Activated naive CD4-positive, alpha-beta T cell treated with anti-CD3 and anti-CD28 coated beads, Interleukin-2, amount 50 U/mL, for 24 hours (primary cell): ENCODE results near the gene SRSF7.
"Not testable (repeated sequence)": the region's sequence is repeated elsewhere in the genome, so short reads cannot be mapped to it uniquely, and the experiment has no call there.

Experiments
- H3K27ac Mint-ChIP-seq: one replicate; pipeline ENCODE4 v1.8.0; 2021; ENCODE audit warnings: mild to moderate bottlenecking, mixed read lengths
- H3K27me3 Mint-ChIP-seq: one replicate; pipeline ENCODE4 v1.8.0; 2021; ENCODE audit warnings: mixed read lengths
- H3K36me3 Mint-ChIP-seq: one replicate; pipeline ENCODE4 v1.8.0; 2021; ENCODE audit warnings: mixed read lengths
- H3K4me1 Mint-ChIP-seq: one replicate; pipeline ENCODE4 v1.8.0; 2021; ENCODE audit warnings: mixed read lengths
- H3K4me3 Mint-ChIP-seq: one replicate; pipeline ENCODE4 v1.8.0; 2021; ENCODE audit warnings: mild to moderate bottlenecking, mixed read lengths
- H3K9me3 Mint-ChIP-seq: one replicate; pipeline ENCODE4 v1.8.0; 2021; ENCODE audit warnings: mixed read lengths

Gene SRSF7

DNA sequence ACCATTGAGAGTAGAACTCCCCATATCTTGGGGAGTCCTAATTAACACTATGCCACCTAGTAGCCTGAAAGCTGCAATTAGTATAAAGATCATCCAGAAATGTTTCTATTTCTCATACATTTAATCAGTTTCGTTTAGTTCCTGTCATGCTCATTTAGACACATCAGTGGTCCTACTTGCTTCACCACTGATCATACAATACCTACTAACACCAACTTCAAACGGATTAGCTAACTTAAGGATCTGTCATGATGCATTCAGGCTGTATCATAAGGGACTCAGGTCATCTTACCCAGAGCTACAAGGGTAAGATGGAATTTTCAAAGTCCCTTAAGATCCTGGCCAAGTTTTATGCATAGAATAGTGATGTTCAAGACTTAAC is 6.8 kb downstream of the SRSF7 start:
- Mint-ChIP-seq H3K4me1 (peaks cover 83% of the 10 kb centered on the region), H3K36me3 (peaks cover 44% of the 10 kb centered on the region), H3K27ac (peak overlapping the region; percentile 25), H3K27me3 (no peaks in the 10 kb centered on the region), H3K9me3 (no peaks in the 10 kb centered on the region), H3K4me3 (peak overlapping the region; percentile 97)

DNA sequence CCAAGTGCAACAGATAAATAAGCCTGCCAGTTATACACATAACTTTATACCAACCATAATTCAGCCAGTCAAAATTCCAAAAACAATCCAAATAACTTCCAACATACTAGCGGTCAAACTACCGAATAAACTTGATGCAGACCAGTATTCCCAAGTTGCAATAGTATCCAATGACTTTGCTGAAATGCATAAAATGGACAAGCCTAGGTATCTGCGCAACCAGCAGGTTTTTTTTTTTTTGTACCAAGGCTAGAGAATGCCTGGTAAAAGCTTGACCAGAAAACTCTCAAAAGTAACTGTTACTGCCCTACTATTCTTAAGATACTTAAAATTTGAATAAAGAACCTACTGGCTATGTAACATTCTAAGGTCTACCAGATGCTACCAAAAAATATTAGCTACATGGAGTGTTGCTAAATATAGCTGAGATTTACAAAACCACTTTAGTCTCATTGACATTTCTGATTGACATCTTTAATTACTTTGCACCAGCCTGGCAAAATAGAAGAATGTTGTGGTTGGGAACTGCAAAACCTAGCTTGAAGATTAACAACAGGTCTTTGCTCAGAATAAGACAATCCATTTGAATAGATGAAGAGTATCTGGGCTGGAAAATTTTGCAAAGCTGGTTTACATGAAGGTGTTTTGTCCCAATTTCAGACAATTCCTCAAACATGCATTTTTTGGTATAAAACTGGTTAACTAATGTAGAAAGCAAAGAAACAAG is 7.3 kb downstream of the SRSF7 start:
- Mint-ChIP-seq H3K36me3 (peaks cover 42% of the 10 kb centered on the region), H3K27ac (peak overlapping the region; percentile 46), H3K9me3 (no peaks in the 10 kb centered on the region), H3K4me1 (peaks cover 83% of the 10 kb centered on the region), H3K27me3 (no peaks in the 10 kb centered on the region), H3K4me3 (peak overlapping the region; percentile 97)

DNA sequence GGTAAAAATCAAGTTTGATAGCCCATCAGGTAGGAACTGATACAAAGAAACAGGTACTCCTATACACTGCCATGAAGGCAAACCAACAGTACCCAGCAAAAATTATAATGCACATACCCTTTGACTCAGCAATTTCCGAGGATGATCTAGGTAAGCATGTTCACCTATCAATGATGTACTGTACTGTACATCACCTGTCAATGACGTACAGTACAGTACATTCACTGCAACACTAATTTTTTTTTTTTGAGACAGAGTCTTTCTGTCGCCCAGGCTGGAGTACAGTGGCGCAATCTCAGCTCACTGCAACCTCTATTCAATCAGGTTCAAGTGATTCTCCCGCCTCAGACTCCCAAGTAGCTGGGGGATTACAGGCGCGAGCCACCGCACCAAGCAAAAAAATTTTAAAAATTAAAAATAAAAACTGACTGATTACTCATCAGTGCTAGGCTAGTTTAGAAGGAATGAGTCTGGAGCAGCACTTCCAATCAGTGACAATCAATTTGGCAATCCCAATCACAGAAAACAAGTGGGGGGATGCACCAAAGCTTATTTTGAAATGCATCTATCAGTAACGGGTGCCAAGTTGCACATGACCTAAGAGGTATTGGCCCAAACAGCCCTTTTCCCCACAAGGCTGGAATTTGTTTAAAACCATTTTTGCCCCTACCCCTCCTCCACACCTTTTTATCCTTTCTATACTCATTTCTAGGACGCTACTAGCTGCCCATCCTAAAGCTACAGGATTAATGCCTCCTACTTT is 8.2 kb downstream of the SRSF7 start:
- no peaks in the 10 kb centered on the region for H3K27me3 Mint-ChIP-seq
- H3K4me3 Mint-ChIP-seq = no peak overlapping the region
- H3K27ac Mint-ChIP-seq = no peak overlapping the region
- no peaks in the 10 kb centered on the region for H3K9me3 Mint-ChIP-seq
- peaks cover 82% of the 10 kb centered on the region for H3K4me1 Mint-ChIP-seq
- peaks cover 37% of the 10 kb centered on the region for H3K36me3 Mint-ChIP-seq

DNA sequence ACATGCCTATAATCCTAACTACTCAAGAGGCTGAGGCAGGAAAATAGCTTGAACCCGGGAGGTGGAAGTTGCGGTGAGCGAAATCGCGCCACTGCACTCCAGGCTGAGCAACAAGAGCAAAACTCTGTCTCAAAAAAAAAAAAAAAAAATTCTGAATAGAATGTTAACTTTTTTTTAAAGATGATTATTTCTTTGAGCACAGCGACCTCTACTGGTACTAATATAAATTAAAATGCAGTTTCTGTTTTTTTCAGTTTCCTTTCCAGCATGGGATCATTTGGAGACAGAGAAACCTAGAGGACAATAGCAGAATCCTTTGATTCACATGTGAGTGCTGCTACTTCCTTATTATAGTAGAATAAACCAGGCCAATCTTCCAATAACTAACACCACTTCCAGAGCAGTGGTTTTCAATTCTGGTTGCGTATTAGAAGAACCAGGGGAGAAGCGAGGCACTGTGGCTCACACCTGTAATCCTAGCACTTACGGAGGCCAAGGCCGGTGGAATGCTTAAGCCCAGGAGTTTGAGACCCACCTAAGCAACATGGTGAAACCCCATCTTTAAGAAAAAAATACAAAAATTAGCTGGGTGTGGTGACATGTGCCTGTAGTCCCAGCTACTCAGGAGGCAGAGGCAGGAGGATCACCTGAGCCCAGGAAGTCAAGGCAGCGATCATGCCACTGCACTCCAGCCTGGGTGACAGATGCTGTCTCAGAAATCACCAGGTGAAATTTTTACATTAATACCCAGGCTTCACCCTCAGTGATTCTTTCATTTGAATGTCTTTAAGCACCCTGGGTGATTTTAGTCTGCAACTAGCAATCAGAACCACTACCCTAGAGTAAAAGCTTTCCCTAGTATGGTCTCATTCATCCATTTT is 10.1 kb downstream of the SRSF7 start:
- H3K36me3 Mint-ChIP-seq = peaks cover 23% of the 10 kb centered on the region
- no peak overlapping the region for H3K4me3 Mint-ChIP-seq
- no peaks in the 10 kb centered on the region for H3K9me3 Mint-ChIP-seq

DNA sequence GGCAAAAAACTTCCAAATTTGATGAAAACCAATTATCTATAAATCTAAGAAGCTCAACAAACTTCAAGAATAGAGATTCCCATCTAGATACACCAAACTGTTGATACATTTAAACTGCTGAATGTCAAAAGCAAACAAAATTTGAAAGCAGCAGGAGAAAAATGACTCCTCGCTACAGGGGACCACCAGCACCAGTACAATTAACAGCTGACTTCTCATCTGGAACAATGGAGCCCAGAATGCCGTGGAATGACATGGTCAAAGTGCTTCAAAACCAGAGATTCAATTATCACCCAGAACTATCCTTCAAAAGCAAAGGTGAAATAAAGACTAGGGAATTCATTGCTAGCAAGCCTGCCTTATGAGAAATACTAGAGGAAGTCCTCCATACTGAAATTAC is 11.6 kb downstream of the SRSF7 start:
- H3K27me3 Mint-ChIP-seq = no peaks in the 10 kb centered on the region
- H3K27ac Mint-ChIP-seq = peak overlapping the region; percentile 95
- H3K4me3 Mint-ChIP-seq = no peak overlapping the region
- no peaks in the 10 kb centered on the region for H3K9me3 Mint-ChIP-seq
- peaks cover 15% of the 10 kb centered on the region for H3K36me3 Mint-ChIP-seq
- peaks cover 55% of the 10 kb centered on the region for H3K4me1 Mint-ChIP-seq

More for the DNA sequence above, 10.1 kb downstream of the SRSF7 start:
- Mint-ChIP-seq H3K27ac (peak overlapping the region; percentile 46), H3K27me3 (no peaks in the 10 kb centered on the region), H3K4me1 (peaks cover 67% of the 10 kb centered on the region)

DNA sequence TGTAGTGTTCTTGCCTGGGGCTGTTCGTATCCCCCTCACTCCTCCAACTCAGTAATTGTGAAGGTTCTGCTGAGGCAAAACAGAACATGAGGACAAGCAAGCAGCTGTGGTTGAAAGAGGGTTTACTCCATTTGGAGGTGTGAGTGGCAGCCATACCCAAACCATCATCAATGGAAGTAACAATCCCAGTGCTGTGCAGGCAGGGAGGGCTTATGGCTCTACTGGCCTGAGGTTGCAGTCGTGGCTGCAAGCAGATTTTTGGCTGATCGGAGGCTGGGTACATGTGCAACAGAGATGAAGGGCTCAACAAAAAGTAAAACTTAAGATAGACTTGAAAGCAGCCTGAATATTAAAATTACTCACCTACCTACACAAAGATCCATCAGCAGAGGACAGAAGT is 13.2 kb downstream of the SRSF7 start:
- Mint-ChIP-seq H3K36me3 (peaks cover 11% of the 10 kb centered on the region), H3K9me3 (no peaks in the 10 kb centered on the region), H3K4me3 (no peak overlapping the region), H3K27me3 (no peaks in the 10 kb centered on the region), H3K27ac (peak overlapping the region; percentile 87), H3K4me1 (peaks cover 43% of the 10 kb centered on the region)

DNA sequence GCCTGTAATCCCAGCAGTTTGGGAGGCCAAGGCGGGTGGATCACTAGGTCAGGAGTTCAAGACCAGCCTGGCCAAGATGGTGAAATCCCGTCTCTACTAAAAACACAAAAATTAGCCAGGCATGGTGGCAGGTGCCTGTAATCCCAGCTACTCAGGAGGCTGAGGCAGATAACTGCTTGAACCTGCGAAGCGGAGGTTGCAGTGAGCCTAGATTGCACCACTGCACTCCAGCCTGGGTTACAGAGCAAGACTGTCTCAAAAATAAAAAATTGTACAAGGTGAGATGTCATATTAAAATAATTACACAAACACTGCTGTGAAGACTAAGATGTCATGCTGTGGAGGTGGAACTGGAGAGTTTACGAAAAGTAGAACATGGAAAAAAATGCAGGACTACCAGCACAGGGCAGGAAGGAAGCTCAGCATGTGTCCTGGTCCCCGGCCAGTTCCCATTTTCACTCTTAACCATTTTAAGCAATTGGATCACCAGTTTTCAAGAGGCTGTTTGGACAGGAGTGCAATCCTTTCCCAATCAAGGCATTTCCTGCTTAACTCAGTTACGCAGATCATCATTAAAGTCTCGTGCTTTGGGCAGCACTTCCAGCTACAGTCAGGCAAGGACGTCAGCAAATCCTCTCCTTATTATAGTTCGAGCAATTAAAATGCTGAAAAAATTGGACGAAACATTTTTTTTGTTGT is 14.0 kb downstream of the SRSF7 start:
- not testable (repeated sequence) for H3K9me3 Mint-ChIP-seq, H3K36me3 Mint-ChIP-seq, H3K27ac Mint-ChIP-seq, H3K4me3 Mint-ChIP-seq, H3K27me3 Mint-ChIP-seq
- peaks cover 39% of the 10 kb centered on the region for H3K4me1 Mint-ChIP-seq

DNA sequence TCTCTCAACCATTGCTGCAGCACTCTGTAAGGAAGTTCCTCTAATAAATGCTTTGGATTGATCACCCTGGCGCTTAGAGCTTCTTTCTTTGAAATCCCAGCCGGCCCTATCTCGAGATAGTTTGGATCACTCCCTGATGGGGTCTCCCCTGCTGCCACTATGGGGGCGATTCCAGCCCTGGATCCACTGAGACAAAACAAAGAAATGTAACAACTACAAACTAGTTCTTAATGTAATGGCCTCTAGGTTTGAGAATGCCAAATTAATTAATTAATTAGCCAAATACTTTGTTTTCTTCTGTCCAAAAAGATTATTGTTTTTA is 15.2 kb downstream of the SRSF7 start:
- H3K36me3 Mint-ChIP-seq = peaks cover 12% of the 10 kb centered on the region
- no peak overlapping the region for H3K4me3 Mint-ChIP-seq
- H3K4me1 Mint-ChIP-seq = peaks cover 30% of the 10 kb centered on the region
- H3K27ac Mint-ChIP-seq = peak overlapping the region; percentile 35
- no peaks in the 10 kb centered on the region for H3K9me3 Mint-ChIP-seq
- no peaks in the 10 kb centered on the region for H3K27me3 Mint-ChIP-seq

DNA sequence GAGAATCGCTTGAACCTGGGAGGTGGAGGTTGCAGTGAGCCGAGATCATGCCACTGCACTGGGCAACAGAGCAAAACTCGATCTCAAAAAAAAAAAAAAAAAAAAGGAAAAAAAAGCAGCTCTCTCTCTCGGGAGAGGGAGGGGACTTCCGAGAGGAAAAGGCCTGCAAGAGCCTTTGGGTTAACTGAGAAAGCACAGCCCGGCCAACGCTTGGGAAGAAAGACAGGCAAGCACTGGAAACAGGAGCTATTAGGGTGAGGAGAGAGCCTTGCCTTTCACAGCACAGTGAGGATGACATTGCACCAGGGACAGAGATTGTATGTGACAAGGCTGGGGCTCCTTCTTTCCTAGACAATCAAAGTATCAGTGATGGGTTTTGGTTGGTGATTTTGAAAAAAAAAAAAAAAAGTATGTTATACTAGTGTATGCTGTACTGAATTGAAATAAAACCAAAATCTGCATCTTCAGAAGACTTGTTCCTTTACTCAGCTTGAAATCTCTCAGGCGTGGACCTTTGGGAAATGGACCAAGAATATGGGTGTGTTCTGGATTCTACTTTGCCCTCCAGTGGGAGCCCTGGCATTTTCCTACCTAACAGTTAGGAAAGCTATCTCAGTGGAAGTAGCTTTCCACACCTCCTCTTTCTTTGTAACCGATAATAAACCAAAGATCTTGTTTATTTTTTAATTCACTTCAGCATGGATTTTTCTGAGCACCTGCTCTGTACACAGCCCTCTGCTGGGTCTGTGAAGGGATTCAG is 16.7 kb downstream of the SRSF7 start:
- peak overlapping the region; percentile 30 for H3K27ac Mint-ChIP-seq
- H3K9me3 Mint-ChIP-seq = no peaks in the 10 kb centered on the region
- no peak overlapping the region for H3K4me3 Mint-ChIP-seq
- H3K27me3 Mint-ChIP-seq = no peaks in the 10 kb centered on the region
- peaks cover 20% of the 10 kb centered on the region for H3K4me1 Mint-ChIP-seq
- H3K36me3 Mint-ChIP-seq = peaks cover 16% of the 10 kb centered on the region

DNA sequence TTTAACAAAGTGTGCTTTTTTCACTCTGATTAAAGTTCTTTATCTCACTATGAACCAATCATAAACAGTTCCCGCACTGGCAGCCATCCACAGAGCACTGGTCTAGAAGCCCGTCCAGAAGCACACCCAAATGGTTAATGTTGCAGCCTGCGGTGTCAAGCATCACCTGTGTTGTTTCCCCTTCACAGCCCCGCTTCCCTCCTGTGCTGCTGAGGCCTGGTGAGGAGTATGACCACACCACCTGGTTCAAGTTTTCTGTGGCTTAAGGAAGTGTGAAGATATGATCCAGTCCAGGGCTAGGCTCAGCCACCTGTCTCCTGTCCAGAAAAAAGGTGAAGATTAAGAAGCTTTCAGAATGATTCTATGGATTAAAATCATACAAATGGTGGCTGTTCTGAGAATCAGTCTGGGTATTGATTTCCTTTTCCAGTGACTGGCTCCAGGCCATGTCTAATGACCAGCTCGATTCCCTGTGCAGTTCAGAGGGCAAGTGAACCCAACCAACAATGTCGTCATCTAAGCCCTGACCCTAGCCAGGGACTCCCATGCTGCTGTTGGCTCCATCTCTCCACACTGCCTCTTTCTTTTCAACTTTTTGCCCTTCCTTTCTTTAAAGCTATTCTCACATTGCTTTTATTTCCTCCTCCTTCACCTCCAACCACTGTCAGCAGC is 17.7 kb downstream of the SRSF7 start:
- Mint-ChIP-seq H3K4me1 (peaks cover 11% of the 10 kb centered on the region), H3K9me3 (no peaks in the 10 kb centered on the region), H3K27me3 (no peaks in the 10 kb centered on the region), H3K36me3 (peaks cover 12% of the 10 kb centered on the region), H3K4me3 (no peak overlapping the region), H3K27ac (peak overlapping the region; percentile 47)

DNA sequence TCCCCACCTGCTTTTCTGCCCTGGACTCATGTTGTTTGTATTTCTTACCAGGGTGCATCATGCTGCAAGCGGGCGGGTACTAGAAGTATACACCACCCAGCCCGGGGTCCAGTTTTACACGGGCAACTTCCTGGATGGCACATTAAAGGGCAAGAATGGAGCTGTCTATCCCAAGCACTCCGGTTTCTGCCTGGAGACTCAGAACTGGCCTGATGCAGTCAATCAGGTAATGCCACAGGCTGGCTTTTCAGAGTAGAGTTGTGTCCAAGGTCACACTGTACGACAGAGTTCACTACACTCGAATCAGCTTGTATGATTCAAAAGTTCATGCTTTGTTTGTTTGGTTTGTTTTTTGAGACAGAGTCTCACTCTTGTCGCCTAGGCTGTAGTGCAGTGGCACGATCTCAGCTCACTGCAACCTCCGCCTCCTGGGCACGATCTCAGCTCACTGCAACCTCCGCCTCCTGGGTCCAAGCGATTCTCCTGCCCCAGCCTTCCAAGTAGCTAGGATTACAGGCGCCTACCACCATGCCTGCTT is 19.4 kb downstream of the SRSF7 start:
- Mint-ChIP-seq H3K27me3 (no peaks in the 10 kb centered on the region), H3K36me3 (peaks cover 8% of the 10 kb centered on the region), H3K27ac (no peak overlapping the region), H3K4me3 (no peak overlapping the region), H3K9me3 (no peaks in the 10 kb centered on the region), H3K4me1 (peaks cover 4% of the 10 kb centered on the region)

DNA sequence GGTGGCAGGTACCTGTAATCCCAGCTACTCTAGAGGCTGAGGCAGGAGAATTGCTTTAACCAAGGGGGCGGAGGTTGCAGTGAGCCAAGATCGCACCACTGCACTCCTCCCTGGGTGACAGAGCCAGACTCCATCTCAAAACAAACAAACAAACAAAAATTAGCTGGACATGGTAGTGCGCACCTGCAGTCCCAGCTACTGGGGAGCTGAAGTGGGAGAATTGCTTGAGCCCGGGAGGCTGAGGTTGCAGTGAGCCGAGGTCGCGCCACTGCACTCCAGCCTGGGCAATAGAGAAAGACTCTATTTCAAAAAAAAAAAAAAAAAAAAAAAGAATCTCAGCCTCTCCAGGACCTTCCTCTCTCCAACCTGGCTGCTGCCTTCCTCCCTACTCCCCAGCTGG is 20.1 kb downstream of the SRSF7 start:
- Mint-ChIP-seq H3K4me3 (no peak overlapping the region), H3K27ac (no peak overlapping the region), H3K4me1 (peaks cover 3% of the 10 kb centered on the region), H3K27me3 (no peaks in the 10 kb centered on the region), H3K9me3 (no peaks in the 10 kb centered on the region), H3K36me3 (peaks cover 8% of the 10 kb centered on the region)

DNA sequence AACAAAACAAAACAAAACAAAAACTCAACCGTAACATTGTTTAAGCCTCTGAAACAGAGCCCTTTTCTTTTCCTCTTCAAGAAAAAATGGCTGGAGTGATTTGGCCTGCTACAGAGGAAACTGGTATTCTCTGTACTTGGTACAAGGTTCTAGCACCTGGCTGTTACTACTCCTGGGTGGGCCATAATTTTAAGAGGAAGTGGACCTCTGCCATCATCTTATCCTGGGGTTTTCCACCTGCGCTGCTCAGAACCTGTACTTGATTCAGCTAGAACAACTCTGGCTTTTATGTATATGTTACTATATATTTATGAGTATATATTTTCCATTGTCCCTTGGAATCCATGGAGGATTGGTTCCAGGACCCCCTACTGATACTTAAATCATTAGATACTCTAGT is 22.5 kb downstream of the SRSF7 start:
- H3K4me3 Mint-ChIP-seq = no peak overlapping the region
- H3K27ac Mint-ChIP-seq = no peak overlapping the region
- no peaks in the 10 kb centered on the region for H3K9me3 Mint-ChIP-seq
- peaks cover 6% of the 10 kb centered on the region for H3K36me3 Mint-ChIP-seq
- no peaks in the 10 kb centered on the region for H3K27me3 Mint-ChIP-seq
- peaks cover 18% of the 10 kb centered on the region for H3K4me1 Mint-ChIP-seq

DNA sequence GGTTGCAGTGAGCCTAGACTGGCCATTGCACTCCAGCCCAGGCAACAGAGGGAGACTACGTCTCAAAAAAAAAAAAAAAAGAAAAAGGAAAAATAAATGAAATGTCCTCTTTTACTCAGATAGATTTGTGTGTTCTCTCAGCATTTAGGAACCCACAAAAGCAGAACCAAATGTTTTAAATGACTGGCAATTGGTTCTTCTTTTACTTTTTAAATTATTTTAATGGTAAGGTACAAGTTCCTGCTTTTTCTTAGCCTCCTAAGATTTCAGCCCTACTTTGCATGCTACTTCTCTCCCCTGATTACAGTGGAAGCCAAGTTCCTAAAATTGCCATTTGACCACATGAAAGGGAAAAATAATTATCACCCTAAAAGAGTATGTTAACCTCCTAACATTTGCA is 23.5 kb downstream of the SRSF7 start:
- peaks cover 28% of the 10 kb centered on the region for H3K4me1 Mint-ChIP-seq
- peaks cover 6% of the 10 kb centered on the region for H3K36me3 Mint-ChIP-seq
- H3K9me3 Mint-ChIP-seq = no peaks in the 10 kb centered on the region
- no peaks in the 10 kb centered on the region for H3K27me3 Mint-ChIP-seq
- H3K27ac Mint-ChIP-seq = no peak overlapping the region
- no peak overlapping the region for H3K4me3 Mint-ChIP-seq
